Tibial nerve (tissue), 4 donors: ENCODE data around the gene CTAGE1.

Experiments used
- EP300 ChIP-seq, 2 donors: sonication (generic); formaldehyde crosslinking; IDR thresholded peaks; one replicate each; pipeline ENCODE4 v1.6.1; 2017; ENCODE audit warnings: antibody characterized with exemption in 2 of 2, mild to moderate bottlenecking in 1 of 2
- POLR2A ChIP-seq, 2 donors: fragments of 450-650 bp; IDR thresholded peaks; one replicate each; pipeline ENCODE4 v1.6.1; 2017; ENCODE audit warnings: antibody characterized with exemption in 2 of 2, mild to moderate bottlenecking in 2 of 2, moderate library complexity in 2 of 2
- TF ChIP-seq, protein P1 (sequence below), 5 experiments: fragments of 200-600 bp in 3 of 5; fragments of 450-650 bp in 2 of 5; sonication (generic) in 3 of 5; IDR thresholded peaks; one replicate each; pipeline ENCODE4 v1.5.1; 2016 to 2019; ENCODE audit warnings: antibody characterized with exemption in 5 of 5, mild to moderate bottlenecking in 3 of 5, moderate library complexity in 2 of 5

DNA sequence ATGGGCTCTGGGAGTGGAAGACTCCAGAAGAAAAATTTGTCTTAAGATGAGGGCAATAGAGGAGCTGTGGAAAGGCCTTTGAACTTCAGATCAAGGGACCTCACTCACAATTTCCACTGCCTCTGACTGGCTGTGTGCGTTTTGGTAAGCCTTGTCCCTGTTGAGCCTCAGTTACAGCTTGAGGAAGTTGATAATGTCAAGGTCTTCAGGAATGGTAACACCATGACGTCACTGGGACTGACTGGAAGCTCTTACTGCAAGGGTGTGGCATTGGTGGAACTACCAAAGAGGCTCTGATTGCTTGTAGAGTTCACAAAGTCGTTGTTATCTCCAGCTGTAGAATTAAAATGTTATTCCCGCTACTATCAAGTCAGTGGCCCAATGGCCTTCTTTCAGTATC is 29.2 kb upstream of the CTAGE1 start:
- TF ChIP-seq, protein P1, sequence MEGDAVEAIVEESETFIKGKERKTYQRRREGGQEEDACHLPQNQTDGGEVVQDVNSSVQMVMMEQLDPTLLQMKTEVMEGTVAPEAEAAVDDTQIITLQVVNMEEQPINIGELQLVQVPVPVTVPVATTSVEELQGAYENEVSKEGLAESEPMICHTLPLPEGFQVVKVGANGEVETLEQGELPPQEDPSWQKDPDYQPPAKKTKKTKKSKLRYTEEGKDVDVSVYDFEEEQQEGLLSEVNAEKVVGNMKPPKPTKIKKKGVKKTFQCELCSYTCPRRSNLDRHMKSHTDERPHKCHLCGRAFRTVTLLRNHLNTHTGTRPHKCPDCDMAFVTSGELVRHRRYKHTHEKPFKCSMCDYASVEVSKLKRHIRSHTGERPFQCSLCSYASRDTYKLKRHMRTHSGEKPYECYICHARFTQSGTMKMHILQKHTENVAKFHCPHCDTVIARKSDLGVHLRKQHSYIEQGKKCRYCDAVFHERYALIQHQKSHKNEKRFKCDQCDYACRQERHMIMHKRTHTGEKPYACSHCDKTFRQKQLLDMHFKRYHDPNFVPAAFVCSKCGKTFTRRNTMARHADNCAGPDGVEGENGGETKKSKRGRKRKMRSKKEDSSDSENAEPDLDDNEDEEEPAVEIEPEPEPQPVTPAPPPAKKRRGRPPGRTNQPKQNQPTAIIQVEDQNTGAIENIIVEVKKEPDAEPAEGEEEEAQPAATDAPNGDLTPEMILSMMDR (IDR thresholded peaks at IDR 0.05), result no peak
- TF ChIP-seq POLR2A (IDR thresholded peaks at IDR 0.05) (no peak), EP300 (IDR thresholded peaks at IDR 0.05) (no peak)
